ENCODE data around the gene TNFRSF11A. TPM values are rescaled to one million over a fixed set of nuclear protein-coding genes. Genes with fewer than 3 reads are reported as not detected.

TNFRSF11A gene
- total RNA-seq, 2 experiments from 2014 or later: 26.0 to 30.0 TPM

GRCh38 chr18:62379051-62379450, 53.9 kb downstream of the TNFRSF11A start:
- Mint-ChIP-seq H3K27ac (no peak overlapping the region), H3K36me3 (ENCODE audit: low read depth) (peaks cover 76% of the 10 kb centered on the region), H3K4me3 (no peak overlapping the region), H3K27me3 (no peaks in the 10 kb centered on the region), H3K4me1 (peaks cover 15% of the 10 kb centered on the region), H3K9me3 (peaks cover 5% of the 10 kb centered on the region)
- CTCF ChIA-PET: no interaction called here
- no peak for DNase-seq
- POLR2A ChIA-PET: no interaction called here

GRCh38 chr18:62381373-62381772, 56.3 kb downstream of the TNFRSF11A start:
- ChIA-PET POLR2A (no interaction called here), CTCF (no interaction called here)
- Mint-ChIP-seq H3K27me3 (no peaks in the 10 kb centered on the region), H3K9me3 (peaks cover 5% of the 10 kb centered on the region), H3K4me3 (no peak overlapping the region), H3K36me3 (ENCODE audit: low read depth) (peaks cover 79% of the 10 kb centered on the region), H3K4me1 (peaks cover 7% of the 10 kb centered on the region), H3K27ac (no peak overlapping the region)
- DNase-seq: no peak

GRCh38 chr18:62384068-62384467, 59.0 kb downstream of the TNFRSF11A start:
- DNase-seq: no peak
- no peaks in the 10 kb centered on the region for H3K27me3 Mint-ChIP-seq
- peaks cover 7% of the 10 kb centered on the region for H3K4me1 Mint-ChIP-seq
- ChIA-PET CTCF (no interaction called here), POLR2A (no interaction called here)
- no peak overlapping the region for H3K27ac Mint-ChIP-seq
- H3K36me3 Mint-ChIP-seq (ENCODE audit: low read depth): peaks cover 71% of the 10 kb centered on the region
- H3K4me3 Mint-ChIP-seq: no peak overlapping the region
- H3K9me3 Mint-ChIP-seq: peaks cover 5% of the 10 kb centered on the region

- peaks cover 68% of the 10 kb centered on the region for H3K36me3 Mint-ChIP-seq (ENCODE audit: low read depth)
- H3K4me1 Mint-ChIP-seq: peaks cover 7% of the 10 kb centered on the region
- H3K9me3 Mint-ChIP-seq: peaks cover 5% of the 10 kb centered on the region
- no peak for DNase-seq
- POLR2A ChIA-PET: no interaction called here
- H3K27me3 Mint-ChIP-seq: no peaks in the 10 kb centered on the region
- H3K4me3 Mint-ChIP-seq: no peak overlapping the region
- H3K27ac Mint-ChIP-seq: no peak overlapping the region
- CTCF ChIA-PET: interaction anchor here (0.9 kb wide), 1 partner anchor 933 kb away, joined by 4 read pairs; no protein-coding TSS in a partner anchor
Observed at GRCh38 chr18:62384610-62385097, 59.5 kb downstream of the TNFRSF11A start.

- no peak for DNase-seq
- ChIA-PET CTCF (no interaction called here), POLR2A (no interaction called here)
- peaks cover 66% of the 10 kb centered on the region for H3K36me3 Mint-ChIP-seq (ENCODE audit: low read depth)
- H3K4me3 Mint-ChIP-seq: no peak overlapping the region
- H3K4me1 Mint-ChIP-seq: peaks cover 11% of the 10 kb centered on the region
- H3K27me3 Mint-ChIP-seq: no peaks in the 10 kb centered on the region
- peaks cover 8% of the 10 kb centered on the region for H3K9me3 Mint-ChIP-seq
- no peak overlapping the region for H3K27ac Mint-ChIP-seq
Observed at GRCh38 chr18:62386091-62386490, 61.0 kb downstream of the TNFRSF11A start.

GRCh38 chr18:62386601-62387000, 61.5 kb downstream of the TNFRSF11A start:
- CTCF ChIA-PET: interaction anchor here (1.0 kb wide), 1 partner anchor 9 kb away, joined by 3 read pairs; no protein-coding TSS in a partner anchor
- POLR2A ChIA-PET: no interaction called here
- Mint-ChIP-seq H3K4me3 (no peak overlapping the region), H3K27ac (no peak overlapping the region), H3K4me1 (peaks cover 11% of the 10 kb centered on the region), H3K27me3 (no peaks in the 10 kb centered on the region), H3K36me3 (ENCODE audit: low read depth) (peaks cover 61% of the 10 kb centered on the region), H3K9me3 (peaks cover 8% of the 10 kb centered on the region)
- DNase-seq: no peak

- peaks cover 8% of the 10 kb centered on the region for H3K9me3 Mint-ChIP-seq
- DNase-seq: no peak
- H3K27me3 Mint-ChIP-seq: no peaks in the 10 kb centered on the region
- POLR2A ChIA-PET: no interaction called here
- H3K4me1 Mint-ChIP-seq: peaks cover 11% of the 10 kb centered on the region
- no peak overlapping the region for H3K4me3 Mint-ChIP-seq
- H3K36me3 Mint-ChIP-seq (ENCODE audit: low read depth): peaks cover 59% of the 10 kb centered on the region
- CTCF ChIA-PET: interaction anchor here (1.0 kb wide), 1 partner anchor 8 kb away, joined by 3 read pairs; no protein-coding TSS in a partner anchor
- no peak overlapping the region for H3K27ac Mint-ChIP-seq
Observed at GRCh38 chr18:62387257-62387656, 62.1 kb downstream of the TNFRSF11A start.

- no peak for DNase-seq
- POLR2A ChIA-PET: no interaction called here
Observed at GRCh38 chr18:62388855-62389760, 64.0 kb downstream of the TNFRSF11A start.

GRCh38 chr18:62389761-62390481, 64.8 kb downstream of the TNFRSF11A start:
- no peak overlapping the region for H3K4me3 Mint-ChIP-seq
- CTCF ChIA-PET: no interaction called here

More at GRCh38 chr18:62388855-62389760, 64.0 kb downstream of the TNFRSF11A start:
- no peak overlapping the region for H3K4me3 Mint-ChIP-seq
- peaks cover 5% of the 10 kb centered on the region for H3K9me3 Mint-ChIP-seq
- peaks cover 11% of the 10 kb centered on the region for H3K4me1 Mint-ChIP-seq
- no peak overlapping the region for H3K27ac Mint-ChIP-seq
- peaks cover 40% of the 10 kb centered on the region for H3K36me3 Mint-ChIP-seq (ENCODE audit: low read depth)
- CTCF ChIA-PET: no interaction called here
- H3K27me3 Mint-ChIP-seq: no peaks in the 10 kb centered on the region

GRCh38 chr18:62394006-62394763, 69.1 kb downstream of the TNFRSF11A start:
- DNase-seq: no peak
- H3K4me3 Mint-ChIP-seq: no peak overlapping the region
- no peaks in the 10 kb centered on the region for H3K27me3 Mint-ChIP-seq
- no peak overlapping the region for H3K27ac Mint-ChIP-seq
- POLR2A ChIA-PET: interaction anchor here (0.7 kb wide), 1 partner anchor 128 kb away, joined by 3 read pairs; the partner anchor contains the start of gene ZCCHC2
- H3K36me3 Mint-ChIP-seq (ENCODE audit: low read depth): peaks cover 9% of the 10 kb centered on the region
- CTCF ChIA-PET: interaction anchor here (0.6 kb wide), 2 partner anchors 11 to 205 kb away, joined by 3 to 4 read pairs; no protein-coding TSS in a partner anchor
- H3K9me3 Mint-ChIP-seq: peaks cover 5% of the 10 kb centered on the region
- H3K4me1 Mint-ChIP-seq: peaks cover 42% of the 10 kb centered on the region

More at GRCh38 chr18:62389761-62390481, 64.8 kb downstream of the TNFRSF11A start:
- peaks cover 40% of the 10 kb centered on the region for H3K36me3 Mint-ChIP-seq (ENCODE audit: low read depth)
- H3K27me3 Mint-ChIP-seq: no peaks in the 10 kb centered on the region
- no peak for DNase-seq
- POLR2A ChIA-PET: interaction anchor here (0.6 kb wide), 1 partner anchor 124 kb away, joined by 3 read pairs; no protein-coding TSS in a partner anchor
- H3K9me3 Mint-ChIP-seq: peaks cover 5% of the 10 kb centered on the region
- H3K27ac Mint-ChIP-seq: no peak overlapping the region
- H3K4me1 Mint-ChIP-seq: peaks cover 11% of the 10 kb centered on the region

- ChIA-PET CTCF (interaction anchor here (1.8 kb wide), 1 partner anchor 30 kb away, joined by 6 read pairs; no protein-coding TSS in a partner anchor), POLR2A (interaction anchor here (1.0 to 1.5 kb wide), 2 partner anchors 12 to 25 kb away, joined by 4 read pairs; no protein-coding TSS in a partner anchor)
- Mint-ChIP-seq H3K9me3 (peaks cover 2% of the 10 kb centered on the region), H3K4me1 (peaks cover 54% of the 10 kb centered on the region), H3K27me3 (no peaks in the 10 kb centered on the region), H3K36me3 (ENCODE audit: low read depth) (no peaks in the 10 kb centered on the region), H3K4me3 (no peak overlapping the region), H3K27ac (peak overlapping the region; percentile 69)
- peak; percentile 30 for DNase-seq
Observed at GRCh38 chr18:62396381-62396780, 71.3 kb downstream of the TNFRSF11A start.

- no peak overlapping the region for H3K4me3 Mint-ChIP-seq
Observed at GRCh38 chr18:62396967-62397366, 71.9 kb downstream of the TNFRSF11A start.

More at GRCh38 chr18:62396967-62397366, 71.9 kb downstream of the TNFRSF11A start:
- no peaks in the 10 kb centered on the region for H3K36me3 Mint-ChIP-seq (ENCODE audit: low read depth)
- ChIA-PET CTCF (interaction anchor here (1.8 kb wide), 1 partner anchor 29 kb away, joined by 6 read pairs; no protein-coding TSS in a partner anchor), POLR2A (interaction anchor here (1.0 to 1.5 kb wide), 3 partner anchors 11 to 128 kb away, joined by 4 read pairs; no protein-coding TSS in a partner anchor)
- H3K27ac Mint-ChIP-seq: peak overlapping the region; percentile 69
- no peaks in the 10 kb centered on the region for H3K27me3 Mint-ChIP-seq
- peaks cover 2% of the 10 kb centered on the region for H3K9me3 Mint-ChIP-seq
- peaks cover 54% of the 10 kb centered on the region for H3K4me1 Mint-ChIP-seq
- DNase-seq: no peak
